ENCODE results near the gene NCF4.

- TF ChIP-seq POLR2A (IDR thresholded peaks at IDR 0.05; ENCODE audit: low read depth, low read length) (no peak), TAF1 (IDR thresholded peaks at IDR 0.05; ENCODE audit: borderline replicate concordance, low read depth, low read length) (no peak), POLR2AphosphoS5 (IDR thresholded peaks at IDR 0.05; ENCODE audit: low read depth, low read length) (no peak)
Measured at GRCh38 chr22:36860017-36860416, 789 bp upstream of the NCF4 start.
